SK-N-SH (cell line): ENCODE data around the gene KRAS.

Source experiments
- CTCF ChIP-seq: fragments of 200-600 bp; sonication (generic); IDR thresholded peaks from 2 replicates; pipeline ENCODE4 v1.6.1; 2017; ENCODE audit warnings: antibody characterized with exemption, mild to moderate bottlenecking, moderate library complexity
- ELF1 ChIP-seq: IDR thresholded peaks from 2 replicates; pipeline ENCODE4 v1.4.0; 2012
- EP300 ChIP-seq, 2 experiments: IDR thresholded peaks; 2 replicates each; pipeline versions ENCODE4 v1.4.0 to v1.6.1; 2012; ENCODE audit warnings: borderline replicate concordance in 1 of 2, low read depth in 1 of 2, low read length in 1 of 2
- GATA2 ChIP-seq: sonication (generic); formaldehyde crosslinking; IDR thresholded peaks from 2 replicates; pipeline ENCODE4 v1.5.0; 2020; ENCODE audit warnings: mild to moderate bottlenecking, missing genetic modification reagents
- NFIC ChIP-seq: IDR thresholded peaks from 2 replicates; pipeline ENCODE4 v1.4.0; 2012; ENCODE audit warnings: borderline replicate concordance
- POLR2AphosphoS5 ChIP-seq: IDR thresholded peaks from 2 replicates; pipeline ENCODE4 v1.6.1; 2012; ENCODE audit warnings: low read depth, low read length
- RAD21 ChIP-seq: IDR thresholded peaks from 2 replicates; pipeline ENCODE4 v1.6.1; 2012; ENCODE audit warnings: mild to moderate bottlenecking, low read length
- RFX5 ChIP-seq: IDR thresholded peaks from 2 replicates; pipeline ENCODE4 v1.6.1; 2012; ENCODE audit warnings: mild to moderate bottlenecking, improper control_type of control experiment, low read length
- TAF1 ChIP-seq: IDR thresholded peaks from 2 replicates; pipeline ENCODE4 v1.6.1; 2012; ENCODE audit warnings: low read depth, mild to moderate bottlenecking, low read length, moderate library complexity, borderline replicate concordance
- USF2 ChIP-seq: fragments of 150-350 bp; IDR thresholded peaks from 2 replicates; pipeline ENCODE4 v1.6.1; 2017; ENCODE audit warnings: antibody characterized with exemption, low read length, low read depth, borderline replicate concordance
- YY1 ChIP-seq: IDR thresholded peaks from 2 replicates; pipeline ENCODE4 v1.4.0; 2012; ENCODE audit warnings: low read depth, mild to moderate bottlenecking
- TF ChIP-seq, protein P1 (sequence below): fragments of 150-350 bp; IDR thresholded peaks from 2 replicates; pipeline ENCODE4 v1.6.1; 2016; ENCODE audit warnings: mild to moderate bottlenecking, low read depth, low read length

- no peak for TF ChIP-seq CTCF
- no peak for TF ChIP-seq RFX5
- no peak for TF ChIP-seq EP300 (IDR thresholded peaks at IDR 0.05; ENCODE audit: borderline replicate concordance in 1 of 2, low read depth in 1 of 2, low read length in 1 of 2)
- no peak for TF ChIP-seq POLR2AphosphoS5
- TF ChIP-seq GATA2: no peak
- no peak for TF ChIP-seq NFIC
- TF ChIP-seq USF2: no peak
- no peak for TF ChIP-seq ELF1
- TF ChIP-seq, protein P1, sequence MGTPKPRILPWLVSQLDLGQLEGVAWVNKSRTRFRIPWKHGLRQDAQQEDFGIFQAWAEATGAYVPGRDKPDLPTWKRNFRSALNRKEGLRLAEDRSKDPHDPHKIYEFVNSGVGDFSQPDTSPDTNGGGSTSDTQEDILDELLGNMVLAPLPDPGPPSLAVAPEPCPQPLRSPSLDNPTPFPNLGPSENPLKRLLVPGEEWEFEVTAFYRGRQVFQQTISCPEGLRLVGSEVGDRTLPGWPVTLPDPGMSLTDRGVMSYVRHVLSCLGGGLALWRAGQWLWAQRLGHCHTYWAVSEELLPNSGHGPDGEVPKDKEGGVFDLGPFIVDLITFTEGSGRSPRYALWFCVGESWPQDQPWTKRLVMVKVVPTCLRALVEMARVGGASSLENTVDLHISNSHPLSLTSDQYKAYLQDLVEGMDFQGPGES: no peak
- no peak for TF ChIP-seq TAF1
- no peak for TF ChIP-seq YY1
- no peak for TF ChIP-seq RAD21
Measured at GRCh38 chr12:25256005-25256404, 5.3 kb upstream of the KRAS start.
